Endothelial cell of umbilical vein (primary cell): ENCODE measurements around the gene C17orf100. TPM values are rescaled to one million over a fixed set of nuclear protein-coding genes. Genes with fewer than 3 reads are reported as not detected.

Experiments
- BruUV-seq: library from RNA; stranded (reverse); fragments of 400-500 nt; replicated peaks from 2 replicates; lab custom pipeline; 2021; lab: Mats Ljungman, UMichigan
- CTCF ChIA-PET: fragments of 300-600, 350-600 bp; sonication (Branson Sonifier 250); formaldehyde crosslinking; loops from one replicate; lab custom pipeline; 2021; ENCODE audit warnings: antibody characterized with exemption, inconsistent platforms; lab: Charles Lee
- POLR2A ChIA-PET: fragments of 300-600, 350-600 bp; sonication (Branson Sonifier 250); formaldehyde crosslinking; loops from one replicate; lab custom pipeline; 2021; ENCODE audit warnings: antibody characterized with exemption, inconsistent platforms; lab: Charles Lee
- DNase-seq: peaks from one replicate; pipeline ENCODE4 v3.0.0-alpha.2; 2011; ENCODE audit warnings: low read depth, low spot score
- FAIRE-seq: peaks from 2 replicates; lab custom pipeline; 2011; peaks lifted over from hg19 to GRCh38; lab: Jason Lieb, UNC
- H2AFZ ChIP-seq: 2 replicates; pipeline ENCODE4 v1.6.0; 2012; ENCODE audit warnings: low read depth, low read length, control low read depth, inconsistent platforms
- H3K27ac ChIP-seq: 2 replicates; pipeline ENCODE4 v1.5.1; 2011; ENCODE audit warnings: low read depth, mild to moderate bottlenecking, control low read depth, low read length, moderate library complexity; ENCODE audit not compliant: insufficient read depth
- H3K27me3 ChIP-seq, 2 experiments: 2 replicates each; pipeline versions ENCODE4 v1.6.0 to v1.6.1; 2011; ENCODE audit warnings: low read length in 2 of 2, mixed read lengths in 1 of 2; ENCODE audit not compliant: control insufficient read depth in 2 of 2, insufficient read depth in 2 of 2
- H3K36me3 ChIP-seq, 2 experiments: 2 replicates in 1 of 2; 3 replicates in 1 of 2; pipeline ENCODE4 v1.5.1; 2011; ENCODE audit warnings: low read length in 2 of 2, mild to moderate bottlenecking in 1 of 2, moderate library complexity in 1 of 2; ENCODE audit not compliant: control insufficient read depth in 2 of 2, insufficient read depth in 2 of 2; ENCODE audit errors: extremely low read depth in 1 of 2
- H3K4me1 ChIP-seq: 3 replicates; pipeline ENCODE4 v1.5.1; 2011; ENCODE audit warnings: mild to moderate bottlenecking, low read length; ENCODE audit not compliant: control insufficient read depth, insufficient read depth; ENCODE audit errors: extremely low read depth
- H3K4me2 ChIP-seq: 2 replicates; pipeline ENCODE4 v1.6.1; 2011; ENCODE audit warnings: low read length, control low read depth, mixed read lengths; ENCODE audit not compliant: insufficient read depth
- H3K4me3 ChIP-seq, 3 experiments: fragments of 200-600 bp in 1 of 3; sonication (generic), shearing (Covaris generic) in 1 of 3; replicated peaks in 1 of 3; 2 replicates each; pipeline ENCODE4 v1.5.1; 2011 to 2016; ENCODE audit warnings: control low read depth in 3 of 3, low read length in 3 of 3, mild to moderate bottlenecking in 2 of 3, inconsistent platforms in 1 of 3, low read depth in 1 of 3, moderate library complexity in 1 of 3; ENCODE audit not compliant: insufficient read depth in 1 of 3
- H3K79me2 ChIP-seq: 2 replicates; pipeline ENCODE4 v1.6.0; 2012; ENCODE audit warnings: low read length, inconsistent platforms; ENCODE audit not compliant: control insufficient read depth, insufficient read depth
- H3K9ac ChIP-seq: replicated peaks from 2 replicates; pipeline ENCODE3; 2011; ENCODE audit warnings: low read length, control low read depth; ENCODE audit not compliant: insufficient read depth; ENCODE audit errors: extremely low read depth
- H3K9me1 ChIP-seq: replicated peaks from 3 replicates; pipeline ENCODE4 v1.6.0; 2011; ENCODE audit warnings: mild to moderate bottlenecking, low read length; ENCODE audit not compliant: control insufficient read depth, insufficient read depth; ENCODE audit errors: extremely low read depth
- H3K9me3 ChIP-seq: replicated peaks from 2 replicates; pipeline ENCODE4 v1.5.1; 2012; ENCODE audit warnings: low read length, inconsistent platforms; ENCODE audit not compliant: control insufficient read depth, insufficient read depth
- H4K20me1 ChIP-seq: replicated peaks from 2 replicates; pipeline ENCODE3; 2011; ENCODE audit warnings: mild to moderate bottlenecking, low read length; ENCODE audit not compliant: control insufficient read depth, insufficient read depth; ENCODE audit errors: extremely low read depth
- CTCF ChIP-seq, 2 donors: IDR thresholded peaks; 1 replicate in 1 of 2; 2 replicates in 1 of 2; pipeline ENCODE4 v1.5.1; 2011; ENCODE audit warnings: low read length in 2 of 2, mild to moderate bottlenecking in 2 of 2, moderate library complexity in 2 of 2, control low read depth in 1 of 2, inconsistent platforms in 1 of 2, low read depth in 1 of 2; ENCODE audit not compliant: insufficient read depth in 1 of 2; ENCODE audit errors: extremely low read depth in 1 of 2
- EZH2 ChIP-seq: IDR thresholded peaks from 2 replicates; pipeline ENCODE4 v1.6.1; 2012; ENCODE audit warnings: borderline replicate concordance, low read depth, mild to moderate bottlenecking, moderate library complexity, low read length, inconsistent platforms; ENCODE audit not compliant: severe bottlenecking
- FOS ChIP-seq: IDR thresholded peaks from 2 replicates; pipeline ENCODE4 v1.6.1; 2011; ENCODE audit warnings: mild to moderate bottlenecking, low read length, moderate library complexity, borderline replicate concordance; ENCODE audit not compliant: insufficient read depth
- GATA2 ChIP-seq: IDR thresholded peaks from 2 replicates; pipeline ENCODE4 v1.7.0; 2011; ENCODE audit warnings: low read depth, mild to moderate bottlenecking, moderate library complexity, mixed read lengths, low read length; ENCODE audit not compliant: insufficient read length, insufficient read depth
- JUN ChIP-seq: IDR thresholded peaks from 2 replicates; pipeline ENCODE4 v1.6.1; 2011; ENCODE audit warnings: borderline replicate concordance, low read depth; ENCODE audit not compliant: insufficient read length, insufficient read depth
- MYC ChIP-seq: IDR thresholded peaks from one replicate; pipeline ENCODE4 v1.6.1; 2011; ENCODE audit warnings: mild to moderate bottlenecking, low read depth, low read length
- POLR2A ChIP-seq: IDR thresholded peaks from 2 replicates; pipeline ENCODE4 v1.6.1; 2012; ENCODE audit warnings: low read depth, mild to moderate bottlenecking, control low read depth, low read length
- POLR2AphosphoS5 ChIP-seq: IDR thresholded peaks from 2 replicates; pipeline ENCODE4 v1.6.1; 2012; ENCODE audit warnings: low read depth, mild to moderate bottlenecking, control low read depth, low read length, moderate library complexity; ENCODE audit not compliant: insufficient read depth
- dilution Hi-C: fragments of 300-500 bp; cut with MboI; formaldehyde crosslinking; loops from one replicate; pipeline ENCODE4 v1.15.0; 2019; ENCODE audit warnings: low sequenced_read_pairs; ENCODE audit not compliant: extremely low pct_ligation_motif_present
- intact Hi-C: fragments of 100-400 bp; cut with micrococcal nuclease; formaldehyde crosslinking; loops from one replicate; pipeline ENCODE4 v1.10.0; 2022
- polyA plus RNA-seq, 4 experiments: library from polyadenylated mRNA; depleted of rRNA in 3 of 4; stranded (reverse) in 3 of 4; unstranded in 1 of 4; fragments of >200 nt; gene quantifications; 2 replicates each; pipeline versions ENCODE4 v1.2.1 to v1.2.3, GENCODE V29; 2011 to 2012; ENCODE audit warnings: missing spikeins in 1 of 4
- total RNA-seq: library from RNA; stranded (reverse); gene quantifications from 2 replicates; pipeline ENCODE4 v1.2.3, GENCODE V29; 2021
- TF ChIP-seq, protein P1 (sequence below): IDR thresholded peaks from 2 replicates; pipeline ENCODE4 v1.6.1; 2011; ENCODE audit not compliant: insufficient read depth, insufficient read length

Gene C17orf100
- total and polyA plus RNA-seq, 2 donors (not counting 3 experiments of a cell fraction or from before 2014, with no cell fraction given) = 0.99 to 1.4 TPM

DNA sequence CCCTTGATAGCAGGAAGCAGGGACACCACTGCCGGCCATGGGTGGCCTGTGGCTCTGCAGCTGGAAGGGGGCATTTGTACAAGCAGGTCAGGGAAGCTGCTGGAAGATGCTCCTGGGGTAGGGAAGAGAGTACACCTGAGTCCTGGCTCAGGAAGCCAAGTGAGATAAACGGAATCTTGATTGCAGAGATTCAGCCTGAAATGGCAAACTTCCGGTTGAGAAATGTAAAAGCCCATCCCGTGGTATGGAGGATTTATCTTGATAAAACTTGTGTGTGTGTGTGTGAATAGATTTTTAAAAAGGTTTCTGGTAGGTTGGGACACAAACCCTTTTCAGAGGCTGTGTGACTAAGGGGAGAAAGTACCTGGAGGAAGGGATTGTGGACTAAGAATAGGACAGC is 29.6 kb downstream of the C17orf100 start:
- intact Hi-C loops (no loop called here), dilution Hi-C loops (no loop called here)
- TF ChIP-seq, protein P1, sequence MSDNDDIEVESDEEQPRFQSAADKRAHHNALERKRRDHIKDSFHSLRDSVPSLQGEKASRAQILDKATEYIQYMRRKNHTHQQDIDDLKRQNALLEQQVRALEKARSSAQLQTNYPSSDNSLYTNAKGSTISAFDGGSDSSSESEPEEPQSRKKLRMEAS = no peak
- TF ChIP-seq JUN = no peak
- TF ChIP-seq POLR2A = no peak
- TF ChIP-seq CTCF (IDR thresholded peaks at IDR 0.05; ENCODE audit: extremely low read depth in 1 of 2, insufficient read depth in 1 of 2, low read depth in 1 of 2, low read length in 2 of 2) = no peak
- TF ChIP-seq EZH2 = no peak
- no peak for TF ChIP-seq GATA2
- TF ChIP-seq MYC = no peak
- TF ChIP-seq FOS = no peak
- no peak for TF ChIP-seq POLR2AphosphoS5
- CTCF ChIA-PET = no interaction called here
- DNase-seq (no peak), FAIRE-seq (no peak)
- Histone ChIP-seq H3K4me1 (no peaks in the 10 kb centered on the region), H3K9ac (no peak overlapping the region), H3K27me3 (peaks cover 2 to 7% of the 10 kb centered on the region in 2 experiments), H3K9me1 (no peaks in the 10 kb centered on the region), H2AFZ (no peak overlapping the region), H3K79me2 (no peaks in the 10 kb centered on the region), H3K4me3 (no peak overlapping the region), H3K36me3 (no peaks in the 10 kb centered on the region), H3K9me3 (no peaks in the 10 kb centered on the region), H3K27ac (no peak overlapping the region), H3K4me2 (no peak overlapping the region), H4K20me1 (no peaks in the 10 kb centered on the region)
- no TSS peak for BruUV-seq
- POLR2A ChIA-PET = no interaction called here
